Astrocyte of the cerebellum (primary cell): ENCODE measurements around the gene LRSAM1.

Experiments used
- DNase-seq: peaks from one replicate; pipeline ENCODE4 v3.0.0-alpha.2; 2011; ENCODE audit warnings: low read depth
- H3K4me3 ChIP-seq: 2 replicates; pipeline ENCODE4 v1.5.1; 2011; ENCODE audit warnings: mild to moderate bottlenecking, low read depth, low read length, moderate library complexity
- CTCF ChIP-seq: IDR thresholded peaks from 2 replicates; pipeline ENCODE4 v1.5.1; 2012; ENCODE audit warnings: low read length, low read depth, moderate library complexity, mild to moderate bottlenecking; ENCODE audit errors: missing control alignments
- in situ Hi-C: cut with HindIII; loops from 2 replicates; pipeline ENCODE4 v1.10.0; 2017; ENCODE audit warnings: low sequenced_read_pairs

The LRSAM1 gene

GRCh38 chr9:127539259-127539981 lies 88.1 kb downstream of the LRSAM1 start:
- no peak for TF ChIP-seq CTCF
- H3K4me3 ChIP-seq = no peak overlapping the region
- in situ Hi-C loops = no loop called here
- no peak for DNase-seq

- no peak for TF ChIP-seq CTCF
- in situ Hi-C loops = no loop called here
- DNase-seq = no peak
- H3K4me3 ChIP-seq = no peak overlapping the region
Observed at GRCh38 chr9:127539982-127540663, 88.8 kb downstream of the LRSAM1 start.

GRCh38 chr9:127540664-127541041 lies 89.3 kb downstream of the LRSAM1 start:
- DNase-seq = no peak
- no peak overlapping the region for H3K4me3 ChIP-seq
- in situ Hi-C loops = no loop called here
- TF ChIP-seq CTCF = no peak

GRCh38 chr9:127541176-127541575 lies 89.9 kb downstream of the LRSAM1 start:
- H3K4me3 ChIP-seq = no peak overlapping the region
- TF ChIP-seq CTCF = no peak
- no peak for DNase-seq
- in situ Hi-C loops = no loop called here

GRCh38 chr9:127541865-127542264 lies 90.6 kb downstream of the LRSAM1 start:
- in situ Hi-C loops = no loop called here
- DNase-seq = no peak
- H3K4me3 ChIP-seq = no peak overlapping the region
- TF ChIP-seq CTCF = no peak

GRCh38 chr9:127543221-127543620 lies 91.9 kb downstream of the LRSAM1 start:
- in situ Hi-C loops = no loop called here
- no peak for TF ChIP-seq CTCF
- no peak overlapping the region for H3K4me3 ChIP-seq
- DNase-seq = no peak
